Lower leg skin (tissue), 4 donors: Measurements from ENCODE around the gene ZNF396. TPM values are rescaled to one million over a fixed set of nuclear protein-coding genes. Genes with fewer than 3 reads are reported as not detected.
A peak's percentile ranks its signal among the peaks of the same experiment; 100 is the strongest.

Experiments
- DNase-seq, 2 donors: peaks; one replicate each; pipeline ENCODE4 v3.0.0-alpha.2; 2019; ENCODE audit warnings: low spot score in 2 of 2
- H3K4me3 ChIP-seq: fragments of 200-600 bp; sonication (generic); 2 replicates; pipeline ENCODE4 v1.5.1; 2017; ENCODE audit warnings: mild to moderate bottlenecking, low read depth; ENCODE audit not compliant: poor library complexity, severe bottlenecking
- POLR2A ChIP-seq, 2 donors: fragments of 450-650 bp; IDR thresholded peaks; one replicate each; pipeline ENCODE4 v1.6.1; 2016 to 2017; ENCODE audit warnings: antibody characterized with exemption in 2 of 2, mild to moderate bottlenecking in 1 of 2, moderate library complexity in 1 of 2
- WGBS, 2 donors: methylation state at CpG; one replicate each; pipeline ENCODE4 v1.1.5; 2018; 5-methylcytosine and 5-hydroxymethylcytosine counted together
- intact Hi-C: fragments of 100-400 bp; cut with DNase I; formaldehyde crosslinking; loops from one replicate; pipeline ENCODE4 v1.15.0; 2023; ENCODE audit warnings: low total_unique reads
- total RNA-seq, 4 donors: library from RNA; depleted of rRNA; stranded (reverse); fragments of >200 nt; gene quantifications; one replicate each; pipeline ENCODE4 v1.1.0, GENCODE V29; 2016
- TF ChIP-seq, protein P1 (sequence below), 3 donors: fragments of 450-650 bp; IDR thresholded peaks; one replicate each; pipeline ENCODE4 v1.5.1; 2016; ENCODE audit warnings: antibody characterized with exemption in 3 of 3, mild to moderate bottlenecking in 3 of 3, moderate library complexity in 2 of 3

ZNF396 gene
- total RNA-seq, 4 donors from 2014 or later = 0.30 to 2.1 (median 1.1) TPM

DNA sequence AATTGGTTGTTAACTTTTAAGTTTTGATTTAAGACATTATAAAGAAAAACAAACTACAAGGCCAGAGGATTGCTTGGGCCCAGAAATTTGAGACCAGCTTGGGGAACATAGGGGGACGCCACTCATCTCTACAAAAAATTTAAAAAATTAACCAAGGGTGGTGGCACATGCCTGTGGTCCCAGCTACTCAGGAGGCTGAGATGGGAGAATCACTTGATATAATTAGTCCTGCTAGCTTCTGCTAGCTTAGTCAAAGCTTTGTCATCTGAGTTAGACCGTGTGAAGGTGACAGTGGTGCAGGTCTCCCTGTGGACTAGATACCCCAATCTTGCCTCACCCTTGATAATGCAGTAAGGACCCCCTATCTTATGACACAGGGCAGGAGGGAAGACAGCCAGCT lies 6.0 kb upstream of the ZNF396 start:
- no peak for TF ChIP-seq POLR2A (IDR thresholded peaks at IDR 0.05)
- TF ChIP-seq, protein P1, sequence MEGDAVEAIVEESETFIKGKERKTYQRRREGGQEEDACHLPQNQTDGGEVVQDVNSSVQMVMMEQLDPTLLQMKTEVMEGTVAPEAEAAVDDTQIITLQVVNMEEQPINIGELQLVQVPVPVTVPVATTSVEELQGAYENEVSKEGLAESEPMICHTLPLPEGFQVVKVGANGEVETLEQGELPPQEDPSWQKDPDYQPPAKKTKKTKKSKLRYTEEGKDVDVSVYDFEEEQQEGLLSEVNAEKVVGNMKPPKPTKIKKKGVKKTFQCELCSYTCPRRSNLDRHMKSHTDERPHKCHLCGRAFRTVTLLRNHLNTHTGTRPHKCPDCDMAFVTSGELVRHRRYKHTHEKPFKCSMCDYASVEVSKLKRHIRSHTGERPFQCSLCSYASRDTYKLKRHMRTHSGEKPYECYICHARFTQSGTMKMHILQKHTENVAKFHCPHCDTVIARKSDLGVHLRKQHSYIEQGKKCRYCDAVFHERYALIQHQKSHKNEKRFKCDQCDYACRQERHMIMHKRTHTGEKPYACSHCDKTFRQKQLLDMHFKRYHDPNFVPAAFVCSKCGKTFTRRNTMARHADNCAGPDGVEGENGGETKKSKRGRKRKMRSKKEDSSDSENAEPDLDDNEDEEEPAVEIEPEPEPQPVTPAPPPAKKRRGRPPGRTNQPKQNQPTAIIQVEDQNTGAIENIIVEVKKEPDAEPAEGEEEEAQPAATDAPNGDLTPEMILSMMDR (IDR thresholded peaks at IDR 0.05) = no peak
- H3K4me3 ChIP-seq = no peak overlapping the region
- 91% methylated on average over 2 of the region's 2 CpGs for WGBS, 2 donors
- intact Hi-C loops = no loop called here
- no peak for DNase-seq

DNA sequence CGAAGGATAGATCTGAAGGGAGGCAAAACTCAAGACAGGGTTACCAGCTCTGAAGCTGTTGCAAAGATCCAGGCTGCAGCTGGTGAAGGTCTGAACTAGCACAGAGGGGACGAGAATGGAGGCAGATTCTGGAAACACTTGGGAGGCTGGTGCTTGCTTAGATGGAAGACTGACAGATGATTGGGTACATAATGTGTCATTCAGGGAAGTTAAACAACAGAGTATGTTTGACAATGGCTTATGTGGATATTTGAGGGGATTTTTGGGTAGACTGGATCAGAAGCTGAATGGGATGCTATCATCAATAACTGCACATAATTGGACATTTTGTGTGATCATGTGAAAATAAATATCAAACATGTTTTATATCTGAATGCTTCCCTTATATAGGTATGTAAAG lies 2.3 kb upstream of the ZNF396 start:
- H3K4me3 ChIP-seq = no peak overlapping the region
- DNase-seq = no peak
- intact Hi-C loops = no loop called here
- 84 to 86% methylated on average over 2 of the region's 2 CpGs for whole genome bisulfite sequencing, 2 donors
- no peak for TF ChIP-seq POLR2A (IDR thresholded peaks at IDR 0.05)
- TF ChIP-seq, protein P1 (IDR thresholded peaks at IDR 0.05) = no peak

DNA sequence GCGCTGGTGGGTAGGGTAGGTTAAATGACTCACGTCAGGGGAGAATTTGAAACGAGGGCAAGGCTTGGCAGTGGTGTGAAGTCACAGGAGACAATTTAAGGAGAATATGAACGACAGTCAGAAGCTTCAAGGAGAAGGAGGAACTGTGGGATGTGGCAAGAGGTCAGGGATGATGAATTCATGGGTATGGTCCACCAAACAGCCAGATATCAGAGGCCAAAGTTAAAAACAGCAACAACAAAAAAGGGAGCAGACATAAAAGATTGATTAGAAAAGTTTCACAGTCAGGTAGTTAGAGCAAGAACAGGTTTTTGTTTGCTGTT lies 1.4 kb upstream of the ZNF396 start:
- 27 to 33% methylated on average over 4 of the region's 4 CpGs for WGBS, 2 donors
- H3K4me3 ChIP-seq = no peak overlapping the region
- intact Hi-C loops = no loop called here
- TF ChIP-seq POLR2A (IDR thresholded peaks at IDR 0.05) = no peak
- TF ChIP-seq, protein P1 (IDR thresholded peaks at IDR 0.05) = no peak
- no peak for DNase-seq

DNA sequence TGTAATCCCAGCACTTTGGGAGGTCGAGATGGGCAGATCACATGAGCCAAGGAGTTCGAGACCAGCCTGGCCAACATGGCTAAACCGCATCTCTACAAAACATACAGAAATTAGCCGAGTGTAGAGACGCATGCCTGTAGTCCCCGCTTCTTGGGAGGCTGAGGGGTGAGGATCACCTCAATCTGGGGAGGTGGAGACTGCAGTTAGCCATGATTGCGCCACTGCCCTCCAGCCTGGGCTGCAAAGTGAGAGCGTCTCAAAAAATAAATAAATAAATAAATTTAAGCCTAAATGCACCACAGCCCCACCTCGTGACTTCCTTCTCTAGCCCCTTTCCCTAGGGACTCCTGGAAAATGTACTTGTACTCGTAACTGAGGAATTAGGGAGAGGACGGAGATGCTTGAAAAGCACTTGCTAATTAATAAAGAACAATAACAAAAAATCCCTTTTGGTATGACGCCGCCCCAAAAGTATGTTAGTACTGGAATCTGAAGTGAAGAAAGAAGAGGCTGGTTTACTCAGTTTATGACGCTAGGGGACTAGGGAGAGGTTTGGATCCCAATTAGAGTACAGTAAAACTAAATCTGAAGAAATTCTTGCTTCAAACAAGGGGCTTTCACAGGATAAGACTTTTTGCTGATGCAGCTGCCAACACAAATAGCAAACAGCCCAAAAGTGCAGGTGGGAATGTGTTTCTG lies 887 bp upstream of the ZNF396 start:
- no peak overlapping the region for H3K4me3 ChIP-seq
- WGBS, 2 donors = 72 to 76% methylated on average over 14 of the region's 14 CpGs
- intact Hi-C loops = no loop called here
- TF ChIP-seq POLR2A (IDR thresholded peaks at IDR 0.05) = no peak
- TF ChIP-seq, protein P1 (IDR thresholded peaks at IDR 0.05) = no peak
- DNase-seq = no peak

DNA sequence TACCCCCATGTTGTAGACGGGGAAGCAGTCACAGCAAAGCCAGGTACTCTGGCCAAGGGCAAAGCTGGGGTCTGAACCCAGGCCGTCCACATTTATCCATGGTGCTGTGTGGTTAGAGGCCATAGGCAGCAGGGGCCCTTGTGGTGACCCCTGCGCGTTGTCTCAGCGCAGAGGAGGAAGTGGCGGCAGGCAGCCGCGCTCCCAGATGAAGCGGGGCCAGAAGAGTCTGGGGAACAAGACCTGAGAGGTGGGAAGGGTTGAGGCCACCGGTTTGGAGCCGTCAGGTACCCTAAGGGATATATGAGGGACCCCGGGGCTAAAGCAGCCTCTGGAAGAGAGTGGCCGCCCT lies 770 bp downstream of the ZNF396 start:
- WGBS, 2 donors = 18 to 24% methylated on average over 13 of the region's 13 CpGs
- intact Hi-C loops = no loop called here
- DNase-seq = no peak

More for the DNA sequence above, 770 bp downstream of the ZNF396 start:
- no peak for TF ChIP-seq POLR2A (IDR thresholded peaks at IDR 0.05)
- TF ChIP-seq, protein P1 (IDR thresholded peaks at IDR 0.05) = no peak
- H3K4me3 ChIP-seq = peak overlapping the region; percentile 72
